IMR-90 (cell line): ENCODE measurements around the gene TINCR. TPM values are rescaled to one million over a fixed set of nuclear protein-coding genes. Genes with fewer than 3 reads are reported as not detected.

Source experiments
- ATAC-seq: fragments of 200-7000 bp; cut with Tn5 transposase; 2 replicates; pipeline ENCODE4 v1.9.1; 2020; ENCODE audit warnings: low read depth, mild to moderate bottlenecking, moderate library complexity
- BruUV-seq: library from RNA; stranded (reverse); fragments of 400-500 nt; replicated peaks from 2 replicates; lab custom pipeline; 2021; lab: Mats Ljungman, UMichigan
- CTCF ChIA-PET: fragments of 300-600 bp; formaldehyde crosslinking; extraction: SDS; loops from one replicate; lab custom pipeline; 2021; ENCODE audit warnings: antibody characterized with exemption; lab: Yijun Ruan, JAX
- POLR2A ChIA-PET: fragments of 300-600 bp; sonication (Branson Sonifier 250); formaldehyde crosslinking; loops from one replicate; lab custom pipeline; 2022; ENCODE audit warnings: antibody characterized with exemption; ENCODE audit not compliant: unreplicated experiment; lab: Charles Lee
- DNase-seq: peaks from one replicate; pipeline ENCODE4 v3.0.0; 2013
- H2AFZ ChIP-seq: replicated peaks from 2 replicates; pipeline ENCODE3; 2013; ENCODE audit warnings: low read length, mild to moderate bottlenecking; ENCODE audit not compliant: poor library complexity
- H2AK5ac ChIP-seq: 2 replicates; pipeline ENCODE4 v1.6.1; 2013; ENCODE audit warnings: low read depth, low read length, inconsistent platforms
- H2AK9ac ChIP-seq: replicated peaks from 2 replicates; pipeline ENCODE3; 2013; ENCODE audit warnings: mild to moderate bottlenecking, low read depth, low read length, moderate library complexity; ENCODE audit not compliant: poor library complexity
- H2BK120ac ChIP-seq: 2 replicates; pipeline ENCODE4 v1.6.1; 2013; ENCODE audit warnings: low read depth, low read length, inconsistent platforms
- H2BK15ac ChIP-seq: 3 replicates; pipeline ENCODE4 v1.6.1; 2013; ENCODE audit warnings: low read depth, low read length, inconsistent platforms
- H2BK20ac ChIP-seq: 2 replicates; pipeline ENCODE4 v1.6.1; 2013; ENCODE audit warnings: low read depth, mild to moderate bottlenecking, inconsistent platforms, low read length, moderate library complexity
- H2BK5ac ChIP-seq: 2 replicates; pipeline ENCODE4 v1.6.1; 2013; ENCODE audit warnings: mild to moderate bottlenecking, low read depth, low read length, inconsistent platforms; ENCODE audit not compliant: poor library complexity, severe bottlenecking
- H3K14ac ChIP-seq: replicated peaks from 2 replicates; pipeline ENCODE4 v1.6.1; 2013; ENCODE audit warnings: low read depth, low read length, inconsistent platforms
- H3K18ac ChIP-seq: 2 replicates; pipeline ENCODE4 v1.6.1; 2013; ENCODE audit warnings: low read depth, low read length, control low read depth
- H3K23ac ChIP-seq: 2 replicates; pipeline ENCODE4 v1.6.1; 2013; ENCODE audit warnings: low read depth, low read length, inconsistent platforms
- H3K27ac ChIP-seq: 2 replicates; pipeline ENCODE4 v1.5.1; 2013; ENCODE audit warnings: mild to moderate bottlenecking, control low read depth, low read length; ENCODE audit not compliant: insufficient read depth
- H3K27me3 ChIP-seq: 2 replicates; pipeline ENCODE4 v1.6.1; 2013; ENCODE audit warnings: low read length; ENCODE audit not compliant: control insufficient read depth, insufficient read depth
- H3K36me3 ChIP-seq: 2 replicates; pipeline ENCODE4 v1.6.1; 2013; ENCODE audit warnings: low read length, mixed read lengths; ENCODE audit not compliant: control insufficient read depth, insufficient read depth
- H3K4ac ChIP-seq: 2 replicates; pipeline ENCODE4 v1.6.1; 2013; ENCODE audit warnings: low read depth, low read length, inconsistent platforms
- H3K4me1 ChIP-seq: 2 replicates; pipeline ENCODE4 v1.6.1; 2013; ENCODE audit warnings: low read length, mixed read lengths; ENCODE audit not compliant: control insufficient read depth, insufficient read depth
- H3K4me2 ChIP-seq: 2 replicates; pipeline ENCODE4 v1.6.1; 2013; ENCODE audit warnings: low read depth, mild to moderate bottlenecking, control low read depth, low read length, moderate library complexity
- H3K4me3 ChIP-seq: 2 replicates; pipeline ENCODE4 v1.5.1; 2013; ENCODE audit warnings: low read depth, mild to moderate bottlenecking, control low read depth, low read length, moderate library complexity; ENCODE audit not compliant: insufficient read depth
- H3K56ac ChIP-seq: 2 replicates; pipeline ENCODE4 v1.6.1; 2013; ENCODE audit warnings: low read length, inconsistent platforms; ENCODE audit not compliant: insufficient read depth; ENCODE audit errors: extremely low read depth
- H3K79me1 ChIP-seq, 2 experiments: 2 replicates each; pipeline ENCODE4 v1.6.1; 2013; ENCODE audit warnings: low read length in 2 of 2, inconsistent platforms in 1 of 2, low read depth in 1 of 2
- H3K9ac ChIP-seq: 2 replicates; pipeline ENCODE4 v1.6.1; 2013; ENCODE audit warnings: low read depth, low read length, control low read depth
- H3K9me1 ChIP-seq: 2 replicates; pipeline ENCODE4 v1.6.1; 2013; ENCODE audit warnings: low read length, inconsistent platforms; ENCODE audit not compliant: insufficient read depth
- H3K9me3 ChIP-seq: 2 replicates; pipeline ENCODE4 v1.6.1; 2013; ENCODE audit warnings: low read length; ENCODE audit not compliant: control insufficient read depth, insufficient read depth
- H4K20me1 ChIP-seq: 2 replicates; pipeline ENCODE4 v1.6.1; 2013; ENCODE audit warnings: low read length, inconsistent platforms; ENCODE audit not compliant: insufficient read depth
- H4K5ac ChIP-seq: 2 replicates; pipeline ENCODE4 v1.6.1; 2013; ENCODE audit warnings: mild to moderate bottlenecking, low read depth, low read length, control low read depth
- H4K8ac ChIP-seq, 2 experiments: 2 replicates each; pipeline ENCODE4 v1.6.1; 2013; ENCODE audit warnings: low read depth in 2 of 2, low read length in 2 of 2, control low read depth in 1 of 2, inconsistent platforms in 1 of 2
- H4K91ac ChIP-seq: 2 replicates; pipeline ENCODE4 v1.6.1; 2013; ENCODE audit warnings: low read depth, low read length, inconsistent platforms; ENCODE audit not compliant: insufficient read depth
- BHLHE40 ChIP-seq: fragments of 150-350 bp; IDR thresholded peaks from 2 replicates; pipeline ENCODE4 v1.6.1; 2016; ENCODE audit warnings: mild to moderate bottlenecking, low read depth, low read length
- CEBPB ChIP-seq: IDR thresholded peaks from 2 replicates; pipeline ENCODE4 v1.6.1; 2012; ENCODE audit warnings: low read depth, low read length, improper control_type of control experiment
- CHD1 ChIP-seq: IDR thresholded peaks from 2 replicates; pipeline ENCODE4 v1.6.1; 2012; ENCODE audit warnings: low read depth, low read length, improper control_type of control experiment
- CTCF ChIP-seq: conservative IDR thresholded peaks from 2 replicates; pipeline ENCODE4 v1.5.1; 2012; ENCODE audit warnings: mild to moderate bottlenecking, low read depth, low read length, improper control_type of control experiment
- ELK1 ChIP-seq: fragments of 150-350 bp; IDR thresholded peaks from 2 replicates; pipeline ENCODE4 v1.6.1; 2016; ENCODE audit warnings: low read depth, mild to moderate bottlenecking, low read length, moderate library complexity, borderline replicate concordance
- FOS ChIP-seq: fragments of 150-350 bp; IDR thresholded peaks from 2 replicates; pipeline ENCODE4 v1.6.1; 2016; ENCODE audit warnings: low read depth, low read length
- MAFK ChIP-seq: IDR thresholded peaks from 2 replicates; pipeline ENCODE4 v1.6.1; 2012; ENCODE audit warnings: low read depth, low read length, improper control_type of control experiment
- MAZ ChIP-seq: IDR thresholded peaks from 2 replicates; pipeline ENCODE4 v1.6.1; 2012; ENCODE audit warnings: low read depth, mild to moderate bottlenecking, low read length, improper control_type of control experiment, moderate library complexity, borderline replicate concordance
- MXI1 ChIP-seq: IDR thresholded peaks from 2 replicates; pipeline ENCODE4 v1.6.1; 2012; ENCODE audit warnings: low read depth, mild to moderate bottlenecking, low read length, moderate library complexity, borderline replicate concordance
- NFE2L2 ChIP-seq: fragments of 150-350 bp; IDR thresholded peaks from 2 replicates; pipeline ENCODE4 v1.6.1; 2016; ENCODE audit warnings: low read depth, mild to moderate bottlenecking, low read length
- POLR2A ChIP-seq: IDR thresholded peaks from 2 replicates; pipeline ENCODE4 v1.6.1; 2012; ENCODE audit warnings: mild to moderate bottlenecking, low read depth, low read length
- RAD21 ChIP-seq: IDR thresholded peaks from 2 replicates; pipeline ENCODE4 v1.6.1; 2012; ENCODE audit warnings: low read length, improper control_type of control experiment
- RCOR1 ChIP-seq: IDR thresholded peaks from 2 replicates; pipeline ENCODE4 v1.6.1; 2012; ENCODE audit warnings: mild to moderate bottlenecking, low read length, improper control_type of control experiment; ENCODE audit not compliant: insufficient replicate concordance
- RFX5 ChIP-seq: IDR thresholded peaks from 2 replicates; pipeline ENCODE4 v1.8.0; 2012; ENCODE audit warnings: low read depth, mild to moderate bottlenecking, low read length, moderate library complexity
- SMC3 ChIP-seq: fragments of 150-350 bp; IDR thresholded peaks from 2 replicates; pipeline ENCODE4 v1.6.1; 2016; ENCODE audit warnings: low read depth, mild to moderate bottlenecking, antibody characterized with exemption, low read length, moderate library complexity
- USF2 ChIP-seq: fragments of 150-350 bp; IDR thresholded peaks from 2 replicates; pipeline ENCODE4 v1.6.1; 2017; ENCODE audit warnings: mild to moderate bottlenecking, antibody characterized with exemption, low read length, low read depth
- WGBS, 2 experiments: methylation state at CpG; one replicate each; pipeline versions ENCODE4 v1.1.5 to v1.1.7; 2013; ENCODE audit warnings: missing lambda C conversion rate in 2 of 2; ENCODE audit not compliant: insufficient read length in 1 of 2; ENCODE audit errors: extremely low coverage in 2 of 2; 5-methylcytosine and 5-hydroxymethylcytosine counted together
- dilution Hi-C: fragments of 300-500 bp; cut with HindIII; formaldehyde crosslinking; loops from one replicate; pipeline ENCODE4 v1.14.3; 2018; ENCODE audit warnings: low sequenced_read_pairs; ENCODE audit not compliant: unreplicated experiment
- in situ Hi-C: fragments of 300-500 bp; cut with MboI; formaldehyde crosslinking; loops from 3 replicates; pipeline ENCODE4 v1.14.3; 2019; ENCODE audit warnings: low sequenced_read_pairs, inconsistent platforms, mixed read lengths
- intact Hi-C: fragments of 100-400 bp; cut with micrococcal nuclease; formaldehyde crosslinking; loops from 2 replicates; pipeline ENCODE4 v1.10.0; 2022
- polyA plus RNA-seq, 3 experiments: library from polyadenylated mRNA; depleted of rRNA; stranded (reverse); fragments of >200 nt; gene quantifications; 2 replicates each; pipeline ENCODE4 v1.2.3, GENCODE V29; 2012; ENCODE audit warnings: low replicate concordance in 1 of 3
- total RNA-seq: library from RNA; depleted of rRNA; stranded (reverse); fragments of >200 nt; gene quantifications from 2 replicates; pipeline ENCODE4 v1.2.3, GENCODE V29; 2012

TINCR gene
- total and polyA plus RNA-seq, 2 of the 4 experiments (the other 2 are of a cell fraction): 0.05 TPM; not detected in 1

GRCh38 chr19:5588441-5588840 is 20.7 kb upstream of the TINCR start:
- Histone ChIP-seq H2AK9ac (no peak overlapping the region), H3K56ac (no peak overlapping the region), H3K36me3 (peaks cover 69% of the 10 kb centered on the region), H3K4me2 (no peak overlapping the region), H2BK120ac (no peak overlapping the region), H3K4me1 (no peaks in the 10 kb centered on the region), H2BK20ac (no peak overlapping the region), H2BK15ac (no peak overlapping the region), H3K23ac (no peak overlapping the region), H3K27ac (no peak overlapping the region), H3K79me1 (peaks cover 0 to 13% of the 10 kb centered on the region in 2 experiments; a peak in 2 of 4 replicates), H2AK5ac (no peak overlapping the region), H3K4ac (no peak overlapping the region), H3K9me3 (no peaks in the 10 kb centered on the region), H4K91ac (no peak overlapping the region), H3K18ac (no peak overlapping the region), H2BK5ac (no peak overlapping the region), H4K5ac (no peak overlapping the region), H3K27me3 (no peaks in the 10 kb centered on the region), H3K14ac (no peak overlapping the region), H3K4me3 (no peak overlapping the region), H2AFZ (no peak overlapping the region), H4K20me1 (no peaks in the 10 kb centered on the region; the same call in none of the 2 replicates), H3K9ac (no peak overlapping the region), H3K9me1 (no peaks in the 10 kb centered on the region), H4K8ac (no peak overlapping the region)
- CTCF ChIA-PET: no interaction called here
- BruUV-seq: no TSS peak
- intact Hi-C loops: no loop called here
- no peak for TF ChIP-seq MAZ
- TF ChIP-seq RAD21: no peak
- no peak for TF ChIP-seq USF2
- TF ChIP-seq NFE2L2: no peak
- no peak for TF ChIP-seq MXI1
- TF ChIP-seq BHLHE40: no peak
- TF ChIP-seq CHD1: no peak
- TF ChIP-seq CEBPB: no peak
- TF ChIP-seq FOS: no peak
- no peak for TF ChIP-seq MAFK
- no peak for TF ChIP-seq ELK1
- TF ChIP-seq CTCF: no peak
- no peak for TF ChIP-seq SMC3
- TF ChIP-seq RFX5: no peak
- TF ChIP-seq POLR2A: no peak
- TF ChIP-seq RCOR1: no peak
- POLR2A ChIA-PET: no interaction called here
- no peak for ATAC-seq
- DNase-seq: no peak
- 96% methylated on average over 5 of the region's 10 CpGs; no CpG with 5 or more reads in 1 of the 2 experiments for WGBS, 2 experiments
- dilution Hi-C loops: no loop called here
- in situ Hi-C loops: no loop called here
